Measurements from ENCODE around the gene ATXN2.
"Not testable (repeated sequence)": the region's sequence is repeated elsewhere in the genome, so short reads cannot be mapped to it uniquely, and the experiment has no call there.

Gene ATXN2

DNA sequence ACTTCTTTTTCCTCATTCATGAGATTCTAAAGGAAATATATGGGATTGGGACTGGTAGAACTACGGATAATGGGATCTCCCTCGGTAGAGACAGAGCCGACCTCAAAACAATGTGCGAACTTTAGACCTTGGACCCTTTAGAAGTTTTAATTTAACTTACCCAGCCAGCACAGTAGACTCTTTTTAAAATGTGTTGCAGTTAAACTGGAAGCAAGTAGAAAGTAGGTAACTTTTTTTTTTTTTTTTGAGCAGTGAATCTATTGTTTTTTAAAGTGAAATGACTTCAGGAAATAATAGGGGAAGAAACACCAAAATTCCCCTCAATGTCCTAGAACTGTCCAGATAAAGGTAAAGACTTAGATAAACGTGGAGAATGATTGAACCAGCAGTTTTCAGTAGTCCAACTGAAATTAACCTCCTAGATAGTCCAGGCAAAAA lies 1.1 kb upstream of the ATXN2 start:
- DNase-seq, result no peak

DNA sequence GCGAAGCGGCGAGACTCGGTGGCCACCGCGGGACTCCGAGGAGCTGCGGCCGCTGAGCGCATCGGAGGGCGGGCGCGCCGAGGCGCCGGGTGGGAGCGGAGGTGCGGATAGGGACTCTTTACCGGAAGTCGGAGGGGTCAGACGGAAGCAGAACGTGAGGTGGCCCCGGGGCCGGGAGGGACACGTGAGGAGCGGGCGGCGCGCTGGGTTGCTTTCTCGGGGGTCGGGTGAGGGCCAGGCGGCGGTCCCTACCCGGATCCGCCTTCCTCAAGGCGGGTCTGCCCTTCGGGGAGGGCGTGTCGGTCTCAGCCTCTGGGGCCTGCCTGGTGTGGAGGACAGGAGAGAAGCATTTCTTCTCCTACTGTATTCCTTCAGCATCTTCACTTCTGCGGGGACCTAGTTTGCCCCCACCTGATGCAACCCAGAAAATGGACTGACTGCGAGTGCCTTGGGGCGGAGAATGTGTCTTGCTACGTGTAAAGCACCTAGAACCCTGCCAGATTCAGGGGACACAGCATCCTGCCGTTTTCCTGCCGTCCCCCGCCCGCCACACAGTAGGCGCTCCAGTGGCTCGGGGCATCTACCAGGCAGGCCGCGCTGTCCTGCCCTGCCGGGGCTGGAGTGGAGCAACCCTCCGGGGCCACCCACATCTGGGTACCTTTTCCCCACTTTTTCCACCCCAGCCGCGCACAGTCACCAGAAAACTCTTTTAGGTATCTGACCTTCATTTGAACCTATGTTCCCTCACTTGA lies 514 bp upstream of the ATXN2 start:
- peak; percentile 79 for DNase-seq

DNA sequence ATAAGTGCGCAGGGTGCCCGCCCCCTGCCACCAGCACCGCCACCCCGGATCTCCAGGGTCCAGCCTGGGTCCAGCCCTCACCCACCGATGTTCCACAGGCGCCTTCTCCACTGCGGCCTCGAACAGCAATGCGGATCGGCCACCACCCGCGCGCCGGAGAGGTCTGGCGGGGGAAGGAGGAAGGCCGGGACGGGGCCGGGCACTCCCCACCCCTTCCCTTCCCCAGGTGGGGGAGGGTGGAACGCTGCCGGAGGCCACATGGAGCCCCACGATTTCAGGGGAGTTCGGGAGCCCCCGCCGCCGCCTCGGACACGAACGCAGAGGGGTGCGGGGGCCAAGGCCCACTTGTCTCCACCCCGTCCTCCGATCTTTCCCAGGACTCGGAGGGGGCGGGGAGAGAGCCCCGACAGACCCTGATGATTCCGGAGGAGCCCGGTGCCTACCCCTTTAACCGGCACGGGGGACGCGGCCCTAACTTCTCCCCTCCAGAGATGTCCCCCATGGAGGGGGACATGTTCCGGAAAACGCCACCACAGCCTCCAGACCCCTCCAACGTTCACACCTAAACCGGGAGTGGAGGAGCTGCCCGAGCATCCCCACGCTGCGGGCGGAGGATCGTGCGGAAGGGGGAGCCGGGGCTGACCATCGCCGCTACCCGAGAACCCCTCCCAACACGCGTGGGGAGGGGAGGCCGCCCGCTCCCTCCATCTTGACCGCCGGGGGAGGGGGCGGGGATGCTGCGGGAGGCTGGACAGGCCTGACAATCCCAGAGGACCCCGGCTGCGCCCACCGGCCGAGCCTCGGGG lies 1.1 kb downstream of the ATXN2 start:
- DNase-seq, result peak; percentile 6

DNA sequence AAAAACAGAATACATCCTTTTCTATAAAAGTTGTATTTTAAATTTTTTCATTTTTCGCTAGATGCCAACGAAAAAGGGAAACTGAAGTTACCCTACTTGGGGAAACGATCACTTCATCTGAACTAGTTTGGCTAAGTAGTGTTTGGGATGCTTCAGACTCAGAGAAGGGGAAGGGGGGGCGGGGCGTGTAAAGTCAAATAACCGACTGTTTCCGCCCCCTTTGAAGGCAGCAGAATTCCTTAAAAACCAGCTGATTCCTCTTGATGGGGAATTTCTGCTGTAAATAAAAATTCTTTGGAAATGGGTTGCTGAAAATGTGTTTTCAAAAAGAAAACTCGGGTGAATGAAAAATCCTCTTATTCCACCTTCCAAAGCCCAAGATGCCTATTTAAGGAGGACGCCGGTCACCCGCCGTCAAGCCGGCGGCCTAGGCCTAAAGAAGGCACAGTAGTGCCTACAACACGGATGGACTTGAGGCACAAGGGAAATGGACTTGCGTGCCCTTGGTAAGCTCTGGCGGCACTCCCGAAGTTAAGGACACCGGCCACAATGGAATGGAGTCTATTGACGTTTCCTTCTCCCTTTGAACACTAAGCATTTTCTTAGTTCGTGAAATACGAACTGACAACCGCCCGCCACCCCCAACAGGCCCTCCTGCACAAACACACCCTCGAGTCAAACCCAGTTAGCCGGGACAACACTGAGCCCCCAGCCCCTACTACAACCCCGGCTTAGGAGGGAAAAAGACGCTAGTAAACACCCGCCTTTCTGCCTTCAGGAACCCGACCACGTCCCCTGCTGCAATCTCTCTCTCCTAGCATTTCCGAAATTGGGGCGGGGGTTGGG lies 1.9 kb downstream of the ATXN2 start:
- no peak for DNase-seq

DNA sequence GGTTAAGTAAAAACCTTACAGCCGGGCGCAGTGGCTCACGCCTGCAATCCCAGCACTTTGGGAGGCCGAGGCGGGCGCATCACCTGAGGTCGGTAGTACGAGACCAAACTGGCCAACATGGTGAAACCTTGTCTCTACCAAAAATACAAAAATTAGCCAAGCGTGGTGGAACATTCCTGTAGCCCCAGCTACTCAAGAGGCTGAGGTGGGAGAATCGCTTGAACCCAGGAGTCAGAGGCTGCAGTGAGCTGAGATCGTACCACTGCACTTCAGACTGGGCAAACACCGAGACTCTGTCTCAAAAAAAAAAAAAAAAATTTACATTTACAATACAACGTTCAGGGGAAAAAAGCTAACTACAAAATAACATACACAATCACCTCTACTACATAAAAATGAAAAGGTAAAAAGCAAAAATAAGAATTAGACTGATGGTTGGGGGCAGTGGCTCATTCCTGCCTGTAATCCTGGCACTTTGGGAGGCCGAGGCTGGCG lies 3.7 kb downstream of the ATXN2 start:
- DNase-seq, result not testable (repeated sequence)

DNA sequence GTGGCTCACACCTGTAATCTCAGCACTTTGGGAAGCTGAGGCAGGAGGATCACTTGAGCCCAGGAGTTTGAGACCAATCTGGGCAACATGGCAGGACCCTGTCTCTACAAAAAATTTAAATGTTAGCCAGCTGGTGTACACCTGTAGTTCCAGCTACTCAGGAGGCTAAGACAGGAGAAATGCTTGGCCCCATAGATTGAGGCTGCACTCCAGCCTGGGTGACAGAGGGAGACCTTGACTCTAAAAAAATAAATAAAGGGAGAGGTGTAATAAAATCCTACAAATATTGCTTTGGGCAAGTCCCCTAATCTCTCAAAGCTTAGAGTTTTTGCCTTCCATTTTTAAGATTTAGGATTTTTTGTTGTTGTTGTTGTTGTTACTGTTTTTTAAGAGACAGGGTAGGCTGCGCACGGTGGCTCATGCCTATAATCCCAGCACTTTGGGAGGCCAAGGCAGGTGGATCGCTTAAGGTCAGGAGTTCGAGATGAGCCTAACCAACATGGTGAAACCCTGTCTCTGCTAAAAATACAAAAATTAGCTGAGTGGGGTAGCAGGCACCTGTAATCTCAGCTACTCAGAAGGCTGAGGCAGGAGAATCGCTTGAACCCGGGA lies 7.6 kb downstream of the ATXN2 start:
- DNase-seq, result not testable (repeated sequence)

DNA sequence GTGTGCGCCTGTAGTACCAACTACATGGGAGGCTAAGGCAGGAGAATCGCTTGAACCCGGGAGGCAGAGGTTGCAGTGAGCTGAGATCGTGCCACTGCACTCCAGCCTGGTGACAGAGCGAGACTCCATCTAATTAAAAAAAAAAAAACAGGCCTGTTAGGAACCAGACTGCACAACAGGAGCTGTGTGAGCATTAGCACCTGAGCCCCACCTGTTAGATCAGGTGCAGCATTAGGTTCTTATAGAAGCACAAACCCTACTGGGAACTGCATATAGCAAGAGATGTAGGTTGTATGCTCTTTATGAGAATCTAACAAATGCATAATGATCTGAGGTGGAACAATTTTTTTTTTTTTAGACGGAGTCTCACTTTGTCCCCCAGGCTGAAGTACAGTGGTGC lies 8.6 kb downstream of the ATXN2 start:
- no peak for DNase-seq

DNA sequence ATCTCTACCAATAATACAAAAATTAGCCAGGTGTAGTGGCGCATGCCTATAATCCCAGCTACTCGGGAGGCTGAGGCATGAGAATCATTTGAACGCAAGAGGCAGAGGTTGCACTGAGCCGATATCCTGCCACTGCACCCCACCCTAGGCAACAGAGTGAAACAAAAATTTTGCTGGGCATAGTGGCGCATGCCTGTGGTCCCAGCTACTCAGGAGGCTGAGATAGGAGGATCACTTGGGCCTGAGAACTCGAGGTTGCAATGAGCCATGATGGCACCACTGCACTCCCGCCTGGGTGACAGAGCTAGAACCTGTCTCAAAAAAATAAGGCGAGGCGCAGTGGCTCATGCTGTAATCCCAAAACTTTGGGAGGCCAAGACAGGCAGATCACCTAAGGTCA lies 9.5 kb downstream of the ATXN2 start:
- DNase-seq, result no peak

DNA sequence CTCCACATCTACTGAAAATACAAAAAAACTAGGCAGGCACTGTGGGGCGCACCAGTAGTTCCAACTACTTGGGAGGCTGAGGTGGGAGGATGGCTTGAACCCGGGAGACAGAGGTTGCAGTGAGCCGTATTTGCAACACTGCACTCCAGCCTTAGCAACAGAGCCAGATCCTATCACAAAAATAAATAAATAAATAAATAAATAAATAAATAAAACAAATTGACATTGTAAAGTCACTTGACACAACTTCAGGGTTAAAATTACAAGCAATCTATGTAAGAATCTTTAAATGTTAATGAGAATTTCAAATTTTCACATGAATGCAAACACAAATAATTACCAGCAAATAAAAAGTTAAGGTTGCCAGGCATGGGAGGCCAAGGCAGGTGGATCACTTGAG lies 11.1 kb downstream of the ATXN2 start:
- DNase-seq, result no peak

DNA sequence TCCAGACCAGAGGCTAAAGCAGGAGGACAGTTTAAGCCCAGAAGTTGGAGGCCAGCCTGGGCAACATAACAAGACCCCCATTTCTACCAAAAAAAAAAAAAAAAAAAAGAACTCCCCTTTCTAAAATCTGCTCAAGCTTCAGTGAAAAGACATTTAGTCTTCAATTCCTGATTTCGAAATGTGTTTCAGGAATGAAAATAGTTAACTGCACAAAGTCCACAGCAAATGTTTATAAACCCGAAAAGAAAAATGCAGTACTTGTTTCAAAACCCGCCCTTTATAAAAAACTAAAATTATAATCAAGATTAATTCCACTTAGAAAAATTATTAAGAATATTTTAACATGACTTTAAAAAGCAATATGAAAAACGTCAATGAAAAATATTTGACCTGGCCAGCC lies 12.1 kb downstream of the ATXN2 start:
- DNase-seq, result no peak

DNA sequence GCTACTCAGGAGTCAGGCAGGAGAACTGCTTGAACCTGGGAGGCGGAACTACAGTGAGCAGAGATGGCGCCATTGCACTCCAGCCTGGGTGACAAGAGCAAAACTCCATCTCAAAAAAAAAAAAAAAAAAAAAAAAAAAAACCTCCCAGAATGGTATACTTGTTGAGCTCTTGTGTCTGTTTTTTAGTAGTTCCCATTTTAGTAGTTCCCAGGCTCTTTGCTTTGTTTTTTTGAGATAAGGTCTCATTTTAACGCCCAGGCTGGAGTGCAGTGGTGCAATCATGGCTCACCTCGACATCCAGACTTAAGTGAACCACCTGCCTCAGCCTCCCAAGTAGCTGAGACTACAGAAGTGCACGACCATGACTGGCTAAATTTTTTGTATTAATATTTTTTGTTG lies 13.4 kb downstream of the ATXN2 start:
- no peak for DNase-seq

DNA sequence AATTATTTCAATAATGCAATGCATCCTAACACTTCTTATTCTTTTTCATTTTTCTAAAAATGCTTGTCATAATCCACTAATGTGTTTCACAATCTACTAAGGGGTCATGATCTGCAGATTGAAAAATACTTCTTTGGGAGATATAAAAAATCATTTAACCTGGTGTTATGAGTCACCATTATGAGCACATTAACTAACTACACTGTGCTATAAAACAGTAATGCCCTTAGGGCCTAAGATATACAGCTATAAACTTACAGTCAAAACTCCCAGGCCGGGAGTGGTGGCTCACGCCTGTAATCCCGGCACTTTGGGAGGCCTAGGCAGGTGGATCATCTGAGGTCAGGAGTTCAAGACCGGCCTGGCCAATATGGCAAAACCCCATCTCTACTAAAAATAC lies 14.2 kb downstream of the ATXN2 start:
- DNase-seq, result no peak

DNA sequence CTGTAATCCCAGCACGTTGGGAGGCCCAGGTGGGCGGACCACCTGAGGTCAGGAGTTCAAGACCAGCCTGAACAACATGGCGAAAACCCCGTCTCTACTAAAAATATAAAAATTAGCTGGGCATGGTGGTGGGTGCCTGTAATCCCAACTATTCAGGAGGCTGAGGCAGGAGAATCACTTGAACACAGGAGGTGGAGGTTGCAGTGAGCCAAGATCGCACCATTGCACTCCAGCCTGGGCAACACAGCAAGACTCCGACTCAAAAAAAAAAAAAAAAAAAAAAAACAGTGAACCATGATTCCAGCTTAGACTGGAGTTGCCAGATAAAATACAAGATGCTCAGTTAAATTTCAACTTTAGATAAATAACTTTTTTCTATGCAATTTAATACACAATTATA lies 15.6 kb downstream of the ATXN2 start:
- DNase-seq, result not testable (repeated sequence)

DNA sequence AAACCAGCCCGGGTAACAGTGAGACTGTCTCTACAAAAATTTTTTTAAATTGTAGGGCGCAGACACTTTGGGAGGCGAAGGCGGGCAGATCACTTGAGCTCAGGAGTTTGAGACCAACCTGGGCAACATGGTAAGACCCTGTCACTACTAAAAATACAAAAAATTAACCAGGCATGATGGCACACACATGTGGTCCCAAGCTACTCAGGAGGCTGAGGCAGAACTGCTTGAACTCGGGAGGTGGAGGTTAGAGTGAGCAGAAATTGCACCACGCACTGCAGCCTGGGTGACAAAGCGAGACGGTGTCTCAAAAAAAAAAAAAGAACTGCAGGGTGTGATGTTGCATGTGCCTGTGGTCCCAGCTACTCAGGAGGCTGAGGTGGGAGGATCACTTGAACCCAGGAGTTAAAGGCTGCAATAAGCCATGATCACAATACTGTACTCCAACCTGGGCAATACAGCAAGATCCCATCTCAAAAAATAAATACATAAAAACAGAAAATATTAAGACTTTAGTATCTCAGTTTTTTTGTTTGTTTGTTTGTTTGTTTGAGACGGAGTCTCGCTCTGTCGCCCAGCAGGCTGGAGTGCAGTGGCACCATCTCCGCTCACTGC lies 16.9 kb downstream of the ATXN2 start:
- no peak for DNase-seq

DNA sequence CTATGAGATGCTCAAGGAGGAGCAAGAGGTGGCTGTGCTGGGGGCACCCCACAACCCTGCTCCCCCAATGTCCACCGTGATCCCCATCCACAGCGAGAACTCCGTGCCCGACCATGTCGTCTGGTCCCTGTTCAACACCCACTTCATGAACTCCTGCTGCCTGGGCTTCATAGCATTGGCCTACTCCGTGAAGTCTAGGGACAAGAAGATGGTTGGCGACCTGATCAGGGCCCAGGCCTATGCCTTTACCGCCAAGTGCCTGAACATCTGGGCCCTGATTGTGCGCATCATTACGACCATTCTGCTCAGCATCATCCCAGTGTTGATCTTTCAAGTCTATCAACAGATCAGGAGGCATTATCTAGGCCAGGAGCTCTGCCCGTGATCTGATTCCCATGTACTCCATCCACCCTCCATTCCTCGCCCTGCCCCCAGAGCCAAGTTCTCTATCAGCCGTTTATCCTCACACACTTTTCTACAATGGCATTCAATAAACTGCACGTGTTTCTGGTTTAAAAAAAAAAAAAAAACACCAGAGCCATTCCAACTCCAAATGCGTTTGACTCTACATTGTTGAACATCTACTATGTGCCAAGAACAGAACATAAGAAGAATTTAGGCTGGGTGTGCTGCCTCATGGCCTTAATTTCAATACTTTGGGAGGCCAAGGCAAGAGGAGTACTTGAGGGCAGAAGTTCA lies 17.5 kb downstream of the ATXN2 start:
- no peak for DNase-seq

DNA sequence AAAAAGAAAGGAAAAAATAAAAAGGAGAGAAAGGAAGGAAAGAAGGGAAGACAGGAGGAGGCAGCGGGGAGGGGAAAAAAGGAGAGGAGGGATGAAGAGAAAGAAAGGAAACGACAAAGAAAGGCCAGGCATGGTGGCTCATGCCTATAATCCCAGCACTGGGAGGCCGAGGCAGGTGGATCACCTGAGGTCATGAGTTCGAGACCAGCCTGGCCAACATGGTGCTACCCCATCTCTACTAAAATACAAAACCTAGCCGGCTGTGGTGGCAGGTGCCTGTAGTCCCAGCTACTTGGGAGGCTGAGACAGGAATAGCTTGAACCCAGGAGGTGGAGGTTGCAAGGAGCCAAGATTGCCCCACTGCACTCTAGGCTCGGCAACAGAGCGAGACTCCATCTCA lies 18.4 kb downstream of the ATXN2 start:
- no peak for DNase-seq

DNA sequence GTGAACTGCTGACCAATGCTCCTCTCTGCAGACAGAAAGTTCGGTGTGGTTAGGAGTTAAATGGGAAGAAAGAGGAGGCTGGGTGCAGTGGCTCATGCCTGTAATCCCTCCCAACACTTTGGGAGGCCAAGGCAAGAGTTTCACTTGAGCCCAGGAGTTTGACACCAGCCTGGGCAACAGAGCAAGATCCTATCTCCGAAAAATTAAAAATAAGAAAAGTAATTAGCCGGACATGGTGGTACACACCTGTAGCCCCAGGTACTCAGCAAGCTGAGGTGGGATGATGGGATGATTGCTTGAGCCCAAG lies 19.0 kb downstream of the ATXN2 start:
- DNase-seq, result no peak

DNA sequence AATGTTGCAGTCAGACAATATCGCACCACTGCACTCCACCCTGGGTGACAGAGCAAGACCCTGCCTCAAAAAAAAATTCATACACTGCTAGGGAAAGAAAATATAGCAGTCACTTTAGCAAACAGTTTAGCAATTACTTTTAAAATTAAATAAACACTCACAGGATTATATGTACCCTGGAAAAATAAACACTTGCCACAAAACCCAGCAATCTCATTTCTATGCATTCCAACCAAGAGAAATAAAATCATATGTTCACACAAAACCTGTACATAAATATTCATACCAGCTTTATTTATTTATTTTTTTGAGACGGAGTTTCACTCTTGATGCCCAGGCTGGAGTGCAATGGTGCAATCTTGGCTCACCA lies 20.2 kb downstream of the ATXN2 start:
- DNase-seq, result no peak

DNA sequence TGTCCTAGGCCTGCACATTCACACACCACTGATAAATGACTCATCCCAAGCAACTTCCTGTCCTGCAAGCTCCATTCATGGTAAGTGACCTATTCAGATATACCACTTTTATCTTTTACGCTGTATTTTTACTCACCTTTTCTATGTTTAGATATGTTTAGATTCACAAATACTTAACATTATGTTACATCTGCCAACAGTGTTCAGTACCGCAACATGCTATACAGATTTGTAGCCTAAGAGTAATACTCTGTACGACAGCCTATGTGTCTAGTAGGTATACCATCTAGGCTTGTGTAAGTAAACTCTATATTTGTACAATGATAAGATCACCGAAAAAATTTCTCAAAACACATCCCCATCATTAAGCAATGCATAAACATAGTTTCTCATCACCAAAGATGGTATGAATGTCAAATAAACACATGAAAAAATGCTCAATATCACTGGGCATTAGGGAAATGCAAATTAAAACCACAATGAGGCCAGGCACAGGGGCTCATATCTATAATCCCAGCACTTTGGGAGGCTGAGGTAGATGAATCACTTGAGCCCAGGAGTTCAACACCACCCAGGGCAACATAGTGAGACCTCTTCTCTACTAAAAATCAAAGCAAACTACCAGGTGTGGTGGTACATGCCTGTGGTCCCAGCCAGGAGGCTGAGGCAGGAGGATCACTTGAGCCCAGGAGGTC lies 20.7 kb downstream of the ATXN2 start:
- no peak for DNase-seq

DNA sequence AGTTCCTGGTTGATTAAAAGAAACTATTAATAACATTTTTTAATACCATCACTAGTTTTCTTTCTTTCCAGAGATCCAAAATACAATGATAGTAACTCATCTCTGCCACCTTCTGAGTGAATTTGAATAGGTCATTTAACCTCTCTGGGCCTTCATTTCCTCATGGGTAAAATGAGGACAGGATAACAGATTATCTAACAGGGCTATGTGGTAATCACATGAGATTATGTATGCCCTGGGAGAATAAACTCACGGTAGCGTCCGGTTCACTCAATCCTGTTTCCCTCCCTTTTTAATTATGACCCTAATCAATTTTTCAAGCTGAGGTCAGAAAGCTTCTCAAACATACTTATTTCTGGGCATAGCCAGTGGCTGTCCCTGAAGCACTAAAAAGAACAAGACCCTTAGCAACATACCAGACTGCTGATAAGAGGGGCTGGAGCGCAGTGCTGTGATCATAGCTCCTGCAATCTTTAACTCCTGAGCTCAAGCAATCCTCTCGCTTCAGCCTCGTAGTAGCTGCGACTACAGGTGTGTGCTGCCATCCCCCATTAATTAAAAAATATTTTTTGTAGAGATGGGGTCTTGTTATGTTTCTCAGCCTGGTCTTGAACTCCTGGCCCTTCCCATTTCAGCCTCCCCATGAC lies 24.2 kb downstream of the ATXN2 start:
- DNase-seq, result no peak

DNA sequence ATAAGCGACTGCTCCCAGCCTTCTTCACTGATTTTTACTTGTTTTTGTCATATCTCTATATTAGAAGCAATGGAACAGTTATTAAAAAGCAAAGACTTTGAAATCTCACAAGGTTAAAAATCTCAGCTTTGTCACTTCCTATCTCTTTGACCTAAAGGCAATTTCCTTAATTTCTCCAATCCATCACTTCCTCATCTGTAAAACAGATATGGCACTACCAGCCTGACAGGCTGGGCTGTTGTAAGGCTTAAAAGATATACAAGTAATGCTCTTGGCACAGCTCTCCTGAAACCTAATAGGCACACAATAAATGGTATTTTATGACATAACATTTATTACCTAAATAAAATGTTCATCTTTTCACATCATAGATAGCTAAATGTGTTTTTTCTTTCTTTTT lies 25.6 kb downstream of the ATXN2 start:
- DNase-seq, result no peak
